Measurements from ENCODE around the gene CCDC157. TPM values are rescaled to one million over a fixed set of nuclear protein-coding genes. Genes with fewer than 3 reads are reported as not detected.
"Not testable (repeated sequence)": the region's sequence is repeated elsewhere in the genome, so short reads cannot be mapped to it uniquely, and the experiment has no call there.

Gene CCDC157
- total RNA-seq, 1 experiment from 2014 or later: 3.6 TPM

- peak; percentile 73 for DNase-seq (ENCODE audit: low spot score)
These were observed 30.4 kb downstream of the CCDC157 start, which contains the start of gene RNF215 for GRCh38 chr22:30386960-30387827. Gene RNF215 (minus strand): TSS chr22:30387411. CDS start chr22:30387313, 98 bp downstream.

DNA sequence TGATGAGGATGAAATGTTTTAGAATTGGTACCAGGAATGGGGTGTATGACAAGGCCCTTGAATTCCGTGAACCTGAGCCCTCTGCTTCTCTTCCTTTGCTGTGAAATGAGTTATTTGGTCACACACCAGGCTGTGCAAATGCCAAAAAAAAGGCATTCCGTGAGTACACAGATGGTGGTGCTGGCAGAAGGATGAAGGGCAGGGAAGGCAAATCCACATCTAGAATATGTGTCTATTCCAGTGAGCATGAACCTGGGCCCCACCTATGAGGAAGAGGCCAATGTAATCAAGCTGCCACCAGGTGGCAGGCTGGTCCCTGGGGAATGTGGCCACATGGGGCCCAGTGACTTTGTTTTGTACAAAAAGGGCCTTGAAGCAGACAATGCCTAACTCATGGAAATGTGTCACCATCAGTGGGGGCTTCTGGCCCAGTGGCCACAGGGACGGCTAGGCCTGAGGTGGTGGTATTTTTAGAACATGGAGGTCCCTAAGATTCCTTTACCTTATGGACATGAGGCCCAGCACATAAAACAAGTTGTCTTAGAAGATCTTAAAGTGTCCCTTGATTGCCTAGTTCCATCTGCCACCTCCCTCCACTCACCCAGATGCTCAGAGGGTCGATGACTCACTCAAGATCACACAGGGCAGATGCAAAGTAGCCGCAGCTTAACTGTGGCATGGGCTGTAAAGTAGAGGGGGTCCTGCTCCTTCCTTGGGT lies 34.3 kb downstream of the CCDC157 start:
- peak; percentile 80 for DNase-seq (ENCODE audit: low spot score)

DNA sequence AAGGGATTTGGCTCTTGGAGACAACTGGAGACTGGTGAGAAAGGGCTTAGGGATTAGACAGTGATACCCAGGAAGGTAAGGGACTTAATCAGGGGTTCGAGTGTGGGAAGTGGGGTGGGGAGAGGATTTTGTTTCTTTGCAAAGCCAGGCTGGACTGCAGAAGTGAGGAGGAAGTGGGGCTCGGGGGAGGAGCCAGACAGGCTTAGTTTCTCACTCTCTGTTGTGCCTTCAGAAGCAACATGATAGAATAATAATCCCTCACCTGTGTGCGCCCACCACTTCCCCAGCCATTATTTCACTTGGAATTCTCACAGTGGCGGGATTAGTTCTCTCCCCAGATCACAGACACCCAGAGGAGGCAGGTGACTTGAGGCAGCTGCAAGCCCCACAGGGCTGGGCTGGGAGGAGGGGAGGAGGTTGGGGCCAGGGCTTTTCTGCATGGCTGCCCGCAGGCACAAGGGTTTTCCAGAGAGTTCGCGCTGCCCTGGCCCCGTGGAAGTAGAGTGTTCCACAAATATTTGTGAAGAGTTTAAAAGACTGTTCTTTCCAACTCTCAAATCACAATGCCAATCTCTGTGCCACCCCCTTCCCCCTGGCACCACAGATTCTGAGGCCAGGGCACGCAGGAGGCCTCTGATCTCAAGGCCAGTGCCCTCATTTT lies 36.0 kb downstream of the CCDC157 start:
- DNase-seq (ENCODE audit: low spot score): no peak

- DNase-seq (ENCODE audit: low spot score): no peak
These were observed 36.5 kb downstream of the CCDC157 start for GRCh38 chr22:30393322-30393680.

- no peak for DNase-seq (ENCODE audit: low spot score)
These were observed 37.1 kb downstream of the CCDC157 start for GRCh38 chr22:30393885-30394284.

GRCh38 chr22:30396871-30397655 lies 40.3 kb downstream of the CCDC157 start, which contains the start of gene SEC14L2:
Gene SEC14L2 (plus strand): TSS chr22:30397018. CDS start chr22:30397117, 99 bp downstream.
- DNase-seq (ENCODE audit: low spot score): peak; percentile 37

DNA sequence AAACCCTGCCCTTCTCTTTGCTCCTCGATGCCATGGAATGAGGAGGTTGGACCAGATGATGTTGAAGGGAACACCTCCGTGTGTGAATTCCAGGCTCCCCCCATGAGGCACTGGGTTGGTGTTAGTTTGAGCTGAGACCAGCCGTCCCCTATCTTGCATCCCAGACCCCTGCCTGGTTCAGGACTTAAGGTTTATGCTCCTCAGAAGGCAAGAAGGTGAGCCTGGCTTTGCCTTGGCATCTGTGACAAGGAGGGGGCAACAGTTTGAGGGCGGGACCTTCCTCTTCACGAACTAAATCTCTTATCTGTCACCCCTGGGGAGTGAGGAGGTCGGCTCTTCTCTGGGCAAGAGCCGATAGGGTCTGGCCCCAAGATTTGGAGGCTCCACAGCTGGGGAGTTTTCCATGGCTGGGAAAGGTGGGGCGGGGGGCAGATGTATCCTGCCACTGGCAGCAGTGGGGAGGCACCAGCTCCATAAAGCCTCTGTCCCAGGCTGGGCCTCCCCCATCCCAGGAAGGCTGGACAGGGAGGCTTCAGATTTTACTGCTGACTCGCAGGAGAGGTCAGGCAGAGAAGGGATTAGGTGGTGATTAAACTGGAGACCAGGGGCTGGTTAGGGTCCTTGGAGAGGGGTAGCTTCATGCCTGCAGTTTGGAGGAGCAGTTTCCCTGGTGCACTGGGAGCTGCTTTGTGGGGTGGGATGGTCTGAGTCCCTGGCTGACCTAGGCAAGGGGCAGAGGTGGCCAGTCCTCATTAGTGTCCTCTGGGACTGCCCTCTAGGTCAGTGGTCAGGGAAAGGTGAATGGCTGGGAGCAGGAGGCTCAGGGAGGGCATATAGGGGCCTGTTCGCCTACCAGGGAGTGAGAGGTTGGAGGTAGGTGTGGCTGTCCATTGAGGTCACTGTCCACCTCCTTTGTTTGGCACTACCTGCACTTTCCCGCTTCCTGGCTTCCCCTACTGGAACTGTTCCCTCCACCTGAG lies 41.1 kb downstream of the CCDC157 start:
- DNase-seq (ENCODE audit: low spot score): no peak

DNA sequence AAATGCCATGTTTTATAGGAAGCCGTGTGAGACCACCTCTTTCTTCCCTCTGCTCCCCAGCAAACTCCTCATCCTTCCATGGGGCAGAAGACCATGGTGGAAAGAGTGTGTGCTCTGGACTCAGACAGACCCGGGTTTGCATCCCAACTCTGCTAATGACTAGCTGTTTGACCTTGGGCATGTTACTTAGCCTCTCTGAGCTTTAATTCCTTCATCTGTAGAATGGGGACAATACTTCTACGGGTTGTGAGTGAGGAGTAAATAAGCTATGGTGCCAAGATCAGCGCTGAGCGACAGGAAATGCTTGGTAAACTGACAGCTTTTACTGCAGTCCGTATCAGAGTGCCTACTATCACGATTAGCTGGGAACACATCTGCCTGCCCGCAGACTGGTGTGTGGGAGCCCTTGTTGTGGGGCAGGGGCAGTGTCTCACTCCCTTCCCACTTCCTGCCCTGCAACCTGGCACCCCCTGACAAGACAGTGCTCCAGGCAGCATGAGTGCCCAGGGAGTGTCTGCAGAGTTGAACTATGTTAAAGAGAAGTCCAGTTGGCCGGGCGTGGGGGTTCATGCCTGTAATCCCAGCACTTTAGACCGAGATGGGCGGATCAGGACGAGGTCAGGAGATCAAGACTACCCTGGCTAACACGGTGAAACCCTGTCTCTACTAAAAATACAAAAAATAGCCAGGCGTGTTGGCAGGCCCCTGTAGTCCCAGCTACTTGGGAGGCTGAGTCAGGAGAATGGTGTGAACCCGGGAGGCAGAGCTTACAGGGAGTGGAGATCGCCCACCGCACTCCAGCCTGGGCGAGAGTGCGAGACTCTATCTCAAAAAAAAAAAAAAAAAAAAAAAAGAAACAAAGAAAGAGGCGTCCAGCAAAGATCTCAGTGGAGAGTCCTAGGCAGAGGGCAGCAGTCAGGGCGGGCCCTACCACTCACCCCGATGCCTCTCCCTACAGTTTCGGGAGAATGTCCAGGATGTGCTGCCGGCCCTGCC lies 42.2 kb downstream of the CCDC157 start:
- DNase-seq (ENCODE audit: low spot score): no peak

- no peak for DNase-seq (ENCODE audit: low spot score)
These were observed 42.9 kb downstream of the CCDC157 start for GRCh38 chr22:30399718-30400117.

DNA sequence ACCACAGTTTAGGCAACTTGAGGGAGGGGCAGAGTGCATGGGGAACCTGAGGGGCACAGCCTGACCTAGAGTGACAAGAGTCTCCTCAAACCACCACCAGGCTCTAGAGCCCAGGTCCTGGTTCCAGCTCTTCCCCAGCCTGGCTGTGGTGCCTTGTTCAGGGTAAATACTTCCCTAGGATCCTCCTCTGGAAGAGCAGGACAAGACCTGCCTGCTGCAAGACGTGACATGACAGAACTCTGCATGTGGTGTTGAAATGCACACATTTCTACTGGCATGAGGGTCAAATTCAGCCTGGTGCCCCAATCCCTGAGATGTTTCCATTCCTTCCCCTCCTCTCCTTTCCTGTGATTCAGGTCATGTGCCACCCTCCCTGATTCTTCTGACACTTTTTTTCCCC lies 43.4 kb downstream of the CCDC157 start:
- no peak for DNase-seq (ENCODE audit: low spot score)

GRCh38 chr22:30401024-30401423 lies 44.2 kb downstream of the CCDC157 start:
- not testable (repeated sequence) for DNase-seq (ENCODE audit: low spot score)

DNA sequence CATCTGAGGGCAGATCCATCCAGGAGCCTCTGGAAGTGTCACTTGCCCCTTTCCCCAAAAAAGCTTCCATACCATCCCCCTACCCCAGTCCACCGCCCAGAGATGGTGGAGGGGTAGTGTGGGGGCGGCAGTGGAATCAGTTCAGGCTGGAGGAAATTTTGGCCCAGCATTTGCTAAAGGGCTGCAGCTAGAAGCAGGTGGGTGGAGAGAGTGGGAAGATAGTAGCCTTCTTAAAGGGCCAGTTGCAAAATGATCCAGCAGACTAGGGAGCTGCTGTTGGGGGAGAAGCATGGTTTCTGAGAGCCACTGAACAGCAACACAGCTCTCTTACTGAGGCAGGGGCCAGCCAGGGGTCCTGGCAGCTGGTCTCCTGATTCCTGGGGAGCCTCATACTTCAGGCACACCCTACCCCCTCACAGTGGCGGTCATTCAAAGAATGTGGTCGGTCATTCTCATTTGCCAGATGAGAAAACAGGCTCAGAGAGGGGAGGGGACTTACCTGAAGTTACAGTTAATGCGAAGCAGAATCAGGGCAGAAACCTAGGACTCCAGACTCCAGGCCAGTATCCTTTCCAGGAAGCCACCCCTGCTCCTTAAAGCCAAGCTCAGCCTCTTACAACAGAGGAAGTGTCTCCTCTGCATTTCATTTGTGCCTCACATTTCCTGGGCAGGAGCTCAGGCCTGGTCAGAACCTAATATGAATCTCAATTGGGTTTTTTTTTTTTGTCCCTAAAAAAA lies 45.4 kb downstream of the CCDC157 start:
- DNase-seq (ENCODE audit: low spot score): no peak

GRCh38 chr22:30402766-30403104 lies 45.9 kb downstream of the CCDC157 start:
- not testable (repeated sequence) for DNase-seq (ENCODE audit: low spot score)

DNA sequence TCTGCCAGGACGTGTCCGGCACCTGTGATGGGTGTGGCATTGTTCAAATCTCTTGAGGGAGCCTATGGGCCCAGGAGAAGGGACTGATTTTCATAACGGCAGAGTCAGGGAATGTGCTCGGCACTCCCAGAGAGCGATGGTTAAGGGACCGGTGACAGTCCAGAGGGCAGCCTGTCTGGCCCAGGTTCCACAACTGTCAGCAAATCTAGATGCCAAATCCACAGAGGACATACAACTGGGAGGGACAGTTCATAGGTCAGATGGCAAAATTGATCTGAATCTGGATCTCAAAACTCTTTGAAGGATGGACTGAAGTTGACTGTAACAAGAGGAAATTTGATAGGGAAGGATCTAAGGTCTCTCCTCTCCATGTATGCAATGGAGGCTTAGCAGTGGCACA lies 47.5 kb downstream of the CCDC157 start:
- DNase-seq (ENCODE audit: low spot score): no peak

- no peak for DNase-seq (ENCODE audit: low spot score)
These were observed 48.9 kb downstream of the CCDC157 start for GRCh38 chr22:30405731-30406130.

DNA sequence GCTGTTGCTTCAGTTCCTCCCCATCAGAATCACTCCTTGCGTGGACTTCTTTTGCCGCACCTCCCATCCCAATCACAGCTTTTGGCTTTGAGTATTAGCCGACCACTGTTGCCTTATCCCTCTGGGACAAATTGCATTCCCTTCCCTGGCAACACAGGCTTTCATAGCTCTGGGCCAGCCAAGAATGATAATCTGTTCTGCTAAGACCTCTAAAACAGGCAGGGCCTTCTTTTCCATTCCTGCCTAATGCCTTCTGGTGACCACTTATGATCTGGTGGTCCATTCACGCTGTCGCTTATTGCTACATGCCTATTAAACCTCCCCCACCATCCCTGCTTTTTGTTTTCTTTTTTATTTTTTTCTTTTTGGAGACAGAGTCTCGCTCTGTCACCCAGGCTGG lies 49.6 kb downstream of the CCDC157 start:
- no peak for DNase-seq (ENCODE audit: low spot score)

GRCh38 chr22:30408388-30409102 lies 51.7 kb downstream of the CCDC157 start:
- no peak for DNase-seq (ENCODE audit: low spot score)

DNA sequence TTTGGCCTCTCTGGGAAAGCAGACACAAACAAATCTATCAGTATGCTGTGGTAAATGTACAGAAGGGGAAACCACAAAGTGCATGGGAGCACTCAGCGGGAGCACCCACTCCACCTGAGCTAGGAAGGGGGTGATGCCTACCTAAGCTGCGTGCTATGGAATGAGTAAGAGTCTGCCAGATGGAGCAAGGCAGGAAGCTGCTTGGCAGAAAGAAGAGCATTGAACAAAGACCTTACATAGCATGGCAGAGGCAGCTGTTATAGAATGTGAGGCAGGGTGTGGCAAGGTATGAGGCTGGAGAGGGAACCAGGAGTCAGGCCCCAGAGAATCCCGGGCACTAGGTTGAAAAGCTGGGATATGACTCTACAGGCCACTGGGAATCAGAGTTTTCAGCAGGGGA lies 55.0 kb downstream of the CCDC157 start:
- DNase-seq (ENCODE audit: low spot score): no peak

Measured in HT-29 (cell line).